ENCODE results near the gene ASB10. TPM values are rescaled to one million over a fixed set of nuclear protein-coding genes. Genes with fewer than 3 reads are reported as not detected.

The ASB10 gene
- total and polyA plus RNA-seq, 2 of the 8 experiments (the other 6 are each of a cell fraction or from before 2014, with no cell fraction given): not detected

- TF ChIP-seq RFX5 (IDR thresholded peaks at IDR 0.05; ENCODE audit: borderline replicate concordance, low read depth, low read length): no peak
- no peak for TF ChIP-seq SIN3A (conservative IDR thresholded peaks at IDR 0.05 in 1 of 2, IDR thresholded peaks at IDR 0.05 in 1 of 2; ENCODE audit: low read depth in 1 of 2, low read length in 2 of 2)
- no peak for TF ChIP-seq CTCF (IDR thresholded peaks at IDR 0.05; ENCODE audit: control extremely low read depth in 1 of 3, insufficient read depth in 1 of 3, low read depth in 1 of 3, low read length in 3 of 3)
Observed at GRCh38 chr7:151175047-151175792, 11.8 kb downstream of the ASB10 start (continued).
